Endometrial microvascular endothelial cells (primary cell): Measurements from ENCODE around the gene OR2B6. TPM values are rescaled to one million over a fixed set of nuclear protein-coding genes. Genes with fewer than 3 reads are reported as not detected.

Source experiments
- in situ Hi-C: cut with HindIII; loops from 2 replicates; pipeline ENCODE4 v1.10.0; 2017; ENCODE audit warnings: low sequenced_read_pairs, low pct_unique_long_range_greater_than_20kb; ENCODE audit errors: inconsistent ontology term
- total RNA-seq: library from RNA; depleted of rRNA; stranded (reverse); fragments of >200 nt; gene quantifications from one replicate; pipeline ENCODE4 v1.2.3, GENCODE V29; 2015; ENCODE audit errors: inconsistent ontology term

Gene OR2B6
- total RNA-seq, 1 donor from 2014 or later, result not detected

- in situ Hi-C loops, result no loop called here
These were observed 30.1 kb downstream of the OR2B6 start for GRCh38 chr6:27986928-27987725.

DNA sequence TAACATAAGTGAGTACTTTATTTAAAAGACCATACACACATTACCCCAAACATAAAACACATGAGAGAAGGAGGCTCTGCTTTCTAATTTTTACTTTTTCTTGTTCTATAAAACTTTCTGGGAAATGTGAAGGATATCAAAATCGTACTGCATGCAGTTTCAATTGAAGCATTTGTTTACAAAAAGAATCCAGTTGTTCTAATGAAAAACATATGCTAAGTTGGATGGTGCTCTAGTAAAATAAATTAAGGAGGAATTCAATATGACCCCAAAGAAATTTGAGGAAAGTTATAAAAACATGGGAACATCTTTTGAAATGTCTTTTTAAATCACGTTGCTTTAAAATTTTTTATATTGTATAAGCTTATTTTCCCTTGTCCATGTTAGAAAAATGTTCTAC, 37.6 kb downstream of the OR2B6 start:
- in situ Hi-C loops, result no loop called here

- in situ Hi-C loops, result no loop called here
These were observed 43.5 kb downstream of the OR2B6 start for GRCh38 chr6:28000351-28001045.

- in situ Hi-C loops, result no loop called here
These were observed 44.3 kb downstream of the OR2B6 start for GRCh38 chr6:28001351-28001750.

- in situ Hi-C loops, result no loop called here
These were observed 44.7 kb downstream of the OR2B6 start for GRCh38 chr6:28001751-28002150.

GRCh38 chr6:28002161-28002560, 45.1 kb downstream of the OR2B6 start:
- in situ Hi-C loops, result no loop called here

- in situ Hi-C loops, result no loop called here
These were observed 46.0 kb downstream of the OR2B6 start for GRCh38 chr6:28003059-28003458.

DNA sequence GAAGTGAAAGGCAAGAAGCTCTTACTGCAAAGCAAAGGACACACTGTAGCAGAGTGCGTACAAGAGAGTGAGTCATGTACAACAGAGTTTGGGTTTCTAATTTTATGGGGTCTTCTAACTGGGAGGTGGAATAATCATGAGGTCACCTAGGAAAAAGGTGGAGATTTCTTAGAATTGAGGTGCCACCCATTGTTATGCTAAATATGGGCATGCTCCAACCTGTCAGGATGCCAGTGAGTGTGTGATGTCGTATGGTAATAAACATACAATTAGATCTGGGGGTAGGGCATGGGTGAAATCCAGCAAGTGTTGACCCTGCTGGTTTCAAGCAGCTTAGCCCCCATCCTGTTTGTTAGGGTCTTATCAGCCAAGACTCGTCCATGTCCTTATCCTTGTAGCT, 46.6 kb downstream of the OR2B6 start:
- in situ Hi-C loops, result no loop called here

DNA sequence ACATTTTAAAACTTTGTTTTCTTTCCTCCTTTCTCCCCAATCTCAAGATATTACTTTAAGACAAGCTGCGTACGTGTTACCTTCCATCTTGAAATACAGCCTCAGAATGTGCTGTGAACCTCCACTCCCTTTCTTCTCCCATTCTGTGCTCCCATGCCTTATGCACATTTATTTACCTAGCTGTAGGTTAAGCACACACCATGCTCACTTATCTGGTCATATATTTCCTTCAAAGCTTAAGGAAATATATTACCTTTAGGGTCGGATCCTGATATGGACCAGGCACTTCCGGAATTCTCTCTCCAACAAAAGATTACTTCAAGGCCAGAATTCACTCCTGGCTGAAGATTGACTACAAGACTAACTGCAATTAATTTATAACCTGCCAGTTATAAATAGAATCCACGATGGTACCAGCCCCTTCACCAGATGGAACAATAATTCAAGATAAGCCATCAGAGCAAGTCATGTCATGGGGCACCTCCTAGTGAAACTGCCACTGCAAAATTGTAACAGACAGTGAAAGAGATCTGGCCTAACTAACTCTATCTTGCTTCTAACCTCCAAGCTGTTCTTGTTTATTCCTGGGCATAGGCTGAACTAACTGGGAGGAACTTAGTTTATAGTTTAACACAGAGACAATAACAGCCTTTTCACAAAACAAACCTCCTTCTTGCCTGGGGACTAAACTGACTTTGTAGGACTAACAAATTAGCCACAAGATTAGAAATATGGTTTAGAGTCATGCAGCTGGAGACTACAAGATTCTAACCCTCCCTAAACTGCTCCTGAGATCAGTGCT, 47.5 kb downstream of the OR2B6 start:
- in situ Hi-C loops, result no loop called here

DNA sequence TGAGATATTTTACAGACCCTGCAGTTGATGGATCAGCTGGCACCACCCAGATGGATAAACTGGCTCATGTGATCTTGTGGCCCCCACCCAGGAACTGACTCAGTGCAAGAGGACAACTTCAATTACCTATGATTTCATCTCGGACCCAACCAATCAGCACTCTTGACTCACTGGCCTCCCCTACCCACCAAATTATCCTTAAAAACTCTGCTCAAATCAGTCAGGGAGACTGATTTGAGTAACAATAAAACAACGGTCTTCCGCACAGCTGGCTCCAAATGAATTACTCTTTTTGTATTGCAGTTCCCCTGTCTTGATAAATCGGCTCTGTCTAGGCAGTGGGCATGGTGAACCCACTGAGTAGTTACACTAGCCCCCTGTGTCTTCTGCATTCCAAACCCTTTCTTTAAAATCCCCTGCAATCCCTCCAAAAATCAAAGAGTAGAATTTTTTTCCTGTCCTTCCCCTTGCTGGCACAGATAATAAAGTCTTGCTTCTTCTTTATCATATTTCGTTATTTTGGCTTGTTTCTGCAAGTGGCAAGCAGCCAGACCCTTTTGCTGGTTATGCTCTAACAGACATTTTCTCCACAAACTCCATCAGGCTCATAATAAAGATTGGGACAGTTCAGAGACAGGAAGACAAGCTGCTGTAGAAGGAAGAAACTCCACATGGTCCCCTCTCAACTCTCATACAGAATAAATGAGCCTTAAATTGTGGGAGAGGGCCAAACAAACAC, 48.3 kb downstream of the OR2B6 start:
- in situ Hi-C loops, result no loop called here

GRCh38 chr6:28005975-28006374, 48.9 kb downstream of the OR2B6 start:
- in situ Hi-C loops, result no loop called here

Other genes with a start within 250 kb of the OR2B6 start
- gene OR2B2, start 44.8 kb upstream of the OR2B6 start, total RNA-seq, result not detected
- gene ZNF165, start 123.3 kb downstream of the OR2B6 start, total RNA-seq, result 0.19 TPM
- 4.9 TPM for gene ZSCAN16, start 167.4 kb downstream of the OR2B6 start, total RNA-seq
- 11.2 TPM for gene ZKSCAN8, start 184.6 kb downstream of the OR2B6 start, total RNA-seq